ENCODE results near the gene STAB2. TPM values are rescaled to one million over a fixed set of nuclear protein-coding genes. Genes with fewer than 3 reads are reported as not detected.
A peak's percentile ranks its signal among the peaks of the same experiment; 100 is the strongest.

Gene STAB2
- total RNA-seq, 2 donors from 2014 or later, result under 0.01 TPM; not detected in 1

- 75 to 84% methylated on average over 3 of the region's 3 CpGs for WGBS, 2 donors
- Histone ChIP-seq H3K36me3 (replicated peaks in 1 of 2; ENCODE audit: insufficient read depth in 1 of 2, low read depth in 2 of 2) (no peaks in the 10 kb centered on the region), H3K27me3 (no peaks in the 10 kb centered on the region), H3K9me3 (no peaks in the 10 kb centered on the region), H3K4me1 (no peaks in the 10 kb centered on the region), H3K27ac (no peak overlapping the region), H3K4me3 (no peak overlapping the region)
- intact Hi-C loops (cut with DNase I), result no loop called here
- TF ChIP-seq POLR2A (IDR thresholded peaks at IDR 0.05) (no peak), CTCF (IDR thresholded peaks at IDR 0.05) (no peak)
- no peak for DNase-seq
- no peak for ATAC-seq
Measured at GRCh38 chr12:103556890-103557627, 30.0 kb upstream of the STAB2 start.

GRCh38 chr12:103557628-103558010 is 29.5 kb upstream of the STAB2 start:
- DNase-seq (no peak), ATAC-seq (no peak)
- WGBS, 2 donors, result 64 to 73% methylated on average over 2 of the region's 2 CpGs
- intact Hi-C loops (cut with DNase I), result no loop called here
- TF ChIP-seq CTCF (IDR thresholded peaks at IDR 0.05) (no peak), POLR2A (IDR thresholded peaks at IDR 0.05) (no peak)
- no peaks in the 10 kb centered on the region for H3K9me3 ChIP-seq
- H3K4me1 ChIP-seq, result no peaks in the 10 kb centered on the region
- H3K4me3 ChIP-seq, result no peak overlapping the region
- H3K27me3 ChIP-seq, result no peaks in the 10 kb centered on the region
- H3K36me3 ChIP-seq (replicated peaks in 1 of 2; ENCODE audit: insufficient read depth in 1 of 2, low read depth in 2 of 2), result no peaks in the 10 kb centered on the region
- no peak overlapping the region for H3K27ac ChIP-seq

- Histone ChIP-seq H3K9me3 (no peaks in the 10 kb centered on the region), H3K4me1 (no peaks in the 10 kb centered on the region), H3K4me3 (no peak overlapping the region), H3K27ac (no peak overlapping the region), H3K36me3 (replicated peaks in 1 of 2; ENCODE audit: insufficient read depth in 1 of 2, low read depth in 2 of 2) (no peaks in the 10 kb centered on the region), H3K27me3 (no peaks in the 10 kb centered on the region)
- 29 to 40% methylated on average over 1 of the region's 1 CpG for WGBS, 2 donors
- intact Hi-C loops (cut with DNase I), result no loop called here
- no peak for TF ChIP-seq POLR2A (IDR thresholded peaks at IDR 0.05)
- no peak for TF ChIP-seq CTCF (IDR thresholded peaks at IDR 0.05)
- no peak for ATAC-seq
- no peak for DNase-seq
Measured at GRCh38 chr12:103558879-103559278, 28.2 kb upstream of the STAB2 start.

- intact Hi-C loops (cut with DNase I), result no loop called here
- ATAC-seq (no peak), DNase-seq (peak in 1 of 4 donors; percentile 16)
- Histone ChIP-seq H3K27me3 (no peaks in the 10 kb centered on the region), H3K36me3 (replicated peaks in 1 of 2; ENCODE audit: insufficient read depth in 1 of 2, low read depth in 2 of 2) (no peaks in the 10 kb centered on the region), H3K9me3 (no peaks in the 10 kb centered on the region), H3K27ac (no peak overlapping the region), H3K4me1 (no peaks in the 10 kb centered on the region), H3K4me3 (no peak overlapping the region)
- 85 to 91% methylated on average over 2 of the region's 2 CpGs for WGBS, 2 donors
- TF ChIP-seq CTCF (IDR thresholded peaks at IDR 0.05) (no peak), POLR2A (IDR thresholded peaks at IDR 0.05) (no peak)
Measured at GRCh38 chr12:103560604-103561101, 26.4 kb upstream of the STAB2 start.

- DNase-seq, result no peak
- Histone ChIP-seq H3K27ac (no peak overlapping the region), H3K9me3 (no peaks in the 10 kb centered on the region), H3K4me1 (no peaks in the 10 kb centered on the region), H3K4me3 (no peak overlapping the region), H3K27me3 (no peaks in the 10 kb centered on the region), H3K36me3 (replicated peaks in 1 of 2; ENCODE audit: insufficient read depth in 1 of 2, low read depth in 2 of 2) (no peaks in the 10 kb centered on the region)
- 57 to 68% methylated on average over 5 of the region's 5 CpGs for WGBS, 2 donors
- TF ChIP-seq POLR2A (IDR thresholded peaks at IDR 0.05), result no peak
- TF ChIP-seq CTCF (IDR thresholded peaks at IDR 0.05), result no peak
- intact Hi-C loops (cut with DNase I), result no loop called here
- no peak for ATAC-seq
Measured at GRCh38 chr12:103561174-103561573, 25.9 kb upstream of the STAB2 start.

Data from body of pancreas (tissue), 4 donors.